Neural cell (in vitro differentiated cells): ENCODE data around the gene KPNA4.

Experiments
- MXI1 ChIP-seq: fragments of 450-650 bp; conservative IDR thresholded peaks from 2 replicates; pipeline ENCODE4 v1.6.1; 2014; ENCODE audit warnings: antibody characterized with exemption, mild to moderate bottlenecking; ENCODE audit not compliant: poor library complexity, severe bottlenecking
- TF ChIP-seq, protein P1 (sequence below): fragments of 450-650 bp; IDR thresholded peaks from 2 replicates; pipeline ENCODE4 v1.5.1; 2014; ENCODE audit warnings: antibody characterized with exemption, mild to moderate bottlenecking, moderate library complexity; ENCODE audit not compliant: poor library complexity, severe bottlenecking

DNA sequence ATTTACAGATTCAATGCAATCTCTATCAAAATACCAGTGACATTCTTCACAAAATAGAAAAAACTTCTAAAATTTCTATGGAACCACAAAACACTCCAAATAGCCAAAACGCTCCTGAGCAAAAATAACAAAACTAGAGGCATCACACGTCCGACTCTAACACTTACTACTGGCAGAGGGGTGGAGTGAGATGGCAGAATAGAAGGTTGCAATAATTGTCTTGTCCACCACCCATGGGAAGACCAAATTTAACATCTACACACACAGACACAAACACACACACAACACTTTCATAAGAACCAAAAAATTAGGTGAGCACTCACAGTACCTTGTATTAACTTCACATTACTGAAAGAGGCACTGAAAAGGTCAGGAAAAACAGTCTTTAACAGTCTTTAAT, 21.3 kb upstream of the KPNA4 start:
- TF ChIP-seq, protein P1, sequence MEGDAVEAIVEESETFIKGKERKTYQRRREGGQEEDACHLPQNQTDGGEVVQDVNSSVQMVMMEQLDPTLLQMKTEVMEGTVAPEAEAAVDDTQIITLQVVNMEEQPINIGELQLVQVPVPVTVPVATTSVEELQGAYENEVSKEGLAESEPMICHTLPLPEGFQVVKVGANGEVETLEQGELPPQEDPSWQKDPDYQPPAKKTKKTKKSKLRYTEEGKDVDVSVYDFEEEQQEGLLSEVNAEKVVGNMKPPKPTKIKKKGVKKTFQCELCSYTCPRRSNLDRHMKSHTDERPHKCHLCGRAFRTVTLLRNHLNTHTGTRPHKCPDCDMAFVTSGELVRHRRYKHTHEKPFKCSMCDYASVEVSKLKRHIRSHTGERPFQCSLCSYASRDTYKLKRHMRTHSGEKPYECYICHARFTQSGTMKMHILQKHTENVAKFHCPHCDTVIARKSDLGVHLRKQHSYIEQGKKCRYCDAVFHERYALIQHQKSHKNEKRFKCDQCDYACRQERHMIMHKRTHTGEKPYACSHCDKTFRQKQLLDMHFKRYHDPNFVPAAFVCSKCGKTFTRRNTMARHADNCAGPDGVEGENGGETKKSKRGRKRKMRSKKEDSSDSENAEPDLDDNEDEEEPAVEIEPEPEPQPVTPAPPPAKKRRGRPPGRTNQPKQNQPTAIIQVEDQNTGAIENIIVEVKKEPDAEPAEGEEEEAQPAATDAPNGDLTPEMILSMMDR: no peak
- no peak for TF ChIP-seq MXI1
